SHP77 (cell line): Measurements from ENCODE around the gene CASP7.

Source experiments
- DNase-seq, 2 experiments: peaks; one replicate each; lab custom pipeline; 2025; lab: John Stamatoyannopoulos, UW

Gene CASP7

GRCh38 chr10:113712755-113713639 lies 33.3 kb downstream of the CASP7 start:
- no peak for DNase-seq

GRCh38 chr10:113713640-113713982 lies 33.9 kb downstream of the CASP7 start:
- DNase-seq = no peak

DNA sequence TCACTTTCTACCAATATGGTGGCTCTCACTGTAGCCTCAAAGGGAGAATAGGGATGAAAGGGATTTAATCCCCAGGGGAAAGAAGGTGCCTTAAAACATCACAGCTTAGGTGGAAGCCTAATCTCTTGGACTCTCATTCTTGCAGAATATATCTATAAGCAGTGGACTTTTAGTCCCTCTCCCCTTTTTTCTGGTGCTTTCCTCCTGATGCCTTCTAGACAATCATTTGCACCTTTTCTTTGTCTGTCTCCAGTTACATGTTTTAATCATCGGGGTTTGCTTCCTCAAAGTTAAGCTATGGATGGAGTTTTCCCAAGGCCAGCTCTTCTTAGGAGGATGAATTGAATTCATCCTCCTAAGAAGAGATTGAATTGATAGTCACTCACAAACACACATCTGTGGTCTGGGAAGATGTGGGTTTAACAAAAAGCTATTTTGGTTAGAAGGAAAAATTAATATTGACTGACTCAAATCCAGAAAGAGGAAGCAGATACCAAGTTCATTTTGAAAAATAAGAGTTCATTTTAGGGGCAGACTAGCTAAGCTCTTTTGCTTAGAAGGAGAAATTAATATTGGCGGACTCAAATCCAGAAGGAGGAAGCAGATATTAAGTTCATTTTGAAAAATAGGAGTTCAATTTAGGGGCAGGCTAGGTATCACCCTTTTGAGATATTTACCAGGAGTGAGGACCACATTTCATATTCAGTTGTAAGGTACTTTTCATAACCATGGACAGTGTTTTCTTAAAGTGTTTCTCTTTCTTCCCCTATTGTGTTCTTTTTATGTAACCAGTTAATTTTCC lies 36.6 kb downstream of the CASP7 start:
- DNase-seq = no peak

DNA sequence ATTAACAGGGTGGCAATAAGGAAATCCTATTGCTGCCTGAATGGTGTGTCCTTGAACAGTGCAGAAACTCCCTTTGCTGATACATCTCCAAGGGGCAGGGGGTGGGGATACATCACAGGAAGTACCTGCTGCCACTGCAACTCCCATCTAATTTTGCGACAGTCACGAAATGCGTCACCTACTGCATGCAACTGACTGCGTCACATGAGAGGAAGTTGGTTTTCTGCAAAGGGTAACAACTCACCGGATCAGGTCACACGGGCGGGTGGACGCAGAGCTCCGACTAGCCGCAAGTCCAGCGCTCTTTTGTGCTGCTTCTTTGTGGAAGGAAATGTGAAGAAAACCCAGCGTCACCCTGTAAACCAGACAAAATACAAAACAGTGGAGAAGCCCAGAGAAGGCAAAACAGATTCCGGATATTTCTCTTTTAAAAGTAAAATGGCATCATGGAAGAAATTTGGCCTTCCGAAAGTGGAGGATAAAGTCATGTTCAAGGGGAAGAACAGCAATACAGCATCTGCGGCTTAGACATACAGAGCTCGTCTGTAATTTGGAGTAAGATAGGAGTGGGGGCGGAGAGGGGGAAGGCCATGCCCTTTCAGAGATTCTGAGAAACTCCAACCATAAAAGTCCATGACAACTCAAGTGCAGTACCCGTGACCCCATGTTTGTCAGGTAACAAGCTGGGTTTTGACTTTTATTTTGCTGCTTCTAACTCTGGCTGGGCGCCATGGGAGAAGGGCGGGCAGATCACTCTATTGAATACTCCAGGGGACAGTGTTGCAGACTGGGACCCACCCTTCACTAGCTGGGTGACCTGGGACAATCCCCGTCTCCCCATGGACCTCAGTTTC lies 39.5 kb downstream of the CASP7 start:
- DNase-seq = no peak

- no peak for DNase-seq
These were observed 40.7 kb downstream of the CASP7 start for GRCh38 chr10:113720386-113720785.

- no peak for DNase-seq
These were observed 52.6 kb downstream of the CASP7 start for GRCh38 chr10:113732160-113732881.

DNA sequence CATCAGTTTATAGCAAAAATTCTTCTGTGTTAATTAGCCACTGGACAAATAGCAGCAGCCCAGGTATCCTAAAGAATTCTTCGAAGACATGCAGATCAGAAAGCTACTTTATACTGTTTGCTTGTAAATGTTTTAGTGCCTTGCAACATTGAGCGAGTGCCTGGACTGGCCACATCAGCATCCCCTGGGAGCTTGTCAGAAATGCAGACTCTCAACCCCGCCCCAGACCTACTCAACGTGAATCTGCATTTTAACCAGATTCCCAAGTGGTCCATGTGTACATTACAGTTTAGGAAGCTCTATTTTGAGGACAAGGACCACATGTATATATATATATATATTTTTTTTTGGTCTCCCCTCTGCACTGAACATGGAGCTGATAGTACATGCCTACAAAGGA lies 53.3 kb downstream of the CASP7 start:
- DNase-seq = no peak

DNA sequence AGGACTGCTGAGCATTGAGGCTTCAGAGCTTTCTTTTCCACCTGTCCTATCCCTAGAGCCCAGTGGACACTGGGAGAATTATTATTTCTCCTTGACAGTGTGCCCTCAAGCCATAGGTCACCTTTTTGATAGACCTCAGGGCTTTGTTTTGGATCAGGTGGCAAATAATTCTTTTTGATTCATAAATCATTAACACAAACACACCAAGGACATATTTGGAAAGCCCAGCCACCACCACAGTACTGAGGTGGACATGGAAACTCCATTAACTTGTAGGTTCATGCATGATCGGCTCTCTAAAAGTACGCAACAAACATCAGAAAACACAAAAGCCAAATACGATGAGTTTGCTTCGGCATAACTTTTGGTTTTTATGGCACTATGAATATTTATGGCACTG lies 53.9 kb downstream of the CASP7 start:
- DNase-seq = no peak

DNA sequence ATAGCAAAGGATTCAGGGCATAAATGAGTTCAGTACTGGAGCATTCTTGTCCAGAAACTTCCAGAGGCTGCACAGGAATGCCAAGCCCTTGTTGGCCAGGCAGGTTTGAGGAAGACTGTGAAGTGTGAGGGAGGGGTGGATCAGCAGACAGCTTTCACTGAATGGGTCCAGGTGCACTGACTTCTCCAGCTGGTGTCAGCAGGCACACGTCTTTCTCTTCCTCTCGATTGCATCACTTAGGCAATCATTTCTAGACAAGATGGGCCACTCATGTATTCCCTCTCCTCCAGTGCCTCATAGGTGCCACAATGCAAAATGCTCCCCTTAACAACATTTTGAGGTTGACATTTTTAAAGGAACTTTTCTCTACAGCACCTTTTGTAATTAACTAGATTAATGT lies 56.2 kb downstream of the CASP7 start:
- DNase-seq = peak; percentile 64 to 81

GRCh38 chr10:113736576-113736975 lies 56.9 kb downstream of the CASP7 start:
- no peak for DNase-seq

- DNase-seq = no peak
These were observed 59.3 kb downstream of the CASP7 start for GRCh38 chr10:113739031-113739430.

- no peak for DNase-seq
These were observed 59.9 kb downstream of the CASP7 start for GRCh38 chr10:113739577-113739976.

DNA sequence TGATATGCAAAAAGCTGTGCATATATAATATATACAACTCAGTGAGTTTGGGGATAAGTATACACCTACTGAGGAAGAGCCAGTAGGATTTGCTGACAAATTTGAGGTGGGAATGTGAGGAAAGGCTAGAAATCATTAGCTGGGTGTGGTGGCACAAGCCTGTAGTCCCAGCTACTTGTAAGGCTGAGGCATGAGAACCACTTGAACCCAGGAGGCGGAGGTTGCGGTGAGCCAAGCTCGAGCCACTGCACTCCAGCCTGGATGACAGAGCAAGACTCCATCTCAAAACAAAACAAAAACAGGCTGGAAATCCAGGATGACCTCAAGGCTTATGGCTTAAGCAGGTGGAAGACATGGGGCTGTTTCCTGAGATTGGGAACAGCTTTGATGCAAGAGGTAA lies 61.1 kb downstream of the CASP7 start:
- DNase-seq = no peak

GRCh38 chr10:113742466-113742865 lies 62.8 kb downstream of the CASP7 start:
- DNase-seq = no peak

DNA sequence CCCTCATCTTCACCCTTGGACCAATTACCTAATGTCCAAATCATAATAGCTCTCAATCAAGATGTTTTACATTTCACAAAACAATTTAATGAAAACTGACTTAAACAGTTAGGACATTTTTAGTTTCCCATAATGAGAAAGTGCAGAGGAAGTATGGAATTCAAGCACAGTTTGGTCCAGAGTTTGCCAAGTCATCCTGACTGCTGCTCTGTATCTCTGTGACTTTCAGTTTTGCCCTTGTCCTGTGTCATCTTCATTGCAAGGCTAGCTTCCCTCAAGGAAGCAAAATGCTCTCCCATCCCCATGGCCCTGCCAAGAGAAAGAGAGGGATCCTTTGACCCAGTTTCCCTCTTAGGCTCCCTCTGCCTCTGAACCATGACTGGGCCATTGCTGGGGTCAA lies 63.9 kb downstream of the CASP7 start:
- no peak for DNase-seq

- DNase-seq = no peak
These were observed 65.7 kb downstream of the CASP7 start for GRCh38 chr10:113745374-113745773.

GRCh38 chr10:113746217-113746957 lies 66.7 kb downstream of the CASP7 start:
- no peak for DNase-seq

DNA sequence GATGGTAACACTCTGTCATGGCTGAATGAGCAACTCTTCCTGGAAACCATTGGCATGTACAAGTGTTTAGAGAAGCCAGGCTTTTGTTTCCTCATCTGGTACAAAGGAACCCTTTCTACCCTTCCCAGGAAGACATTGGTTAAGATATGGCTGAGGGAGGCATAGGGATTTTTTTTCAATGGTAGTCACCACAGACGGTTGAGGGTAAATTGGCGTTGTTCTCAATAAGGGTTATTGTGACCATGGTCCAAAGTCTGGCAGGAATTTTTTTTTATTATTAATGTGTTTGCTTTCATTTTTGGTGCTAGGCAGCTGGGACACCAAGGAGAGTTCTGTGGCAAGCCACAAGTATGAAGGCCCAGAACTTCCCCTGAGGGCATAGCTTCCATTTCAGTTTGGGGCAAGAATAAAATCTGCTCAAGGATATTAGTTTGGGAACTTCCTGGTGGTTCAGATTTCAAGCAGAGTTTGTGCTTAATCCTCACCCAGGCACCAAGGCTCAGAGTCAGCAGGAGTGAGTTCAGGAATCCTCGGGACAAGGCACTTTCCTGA lies 71.5 kb downstream of the CASP7 start, which contains the start of gene PLEKHS1:
PLEKHS1 (plus strand) TSS at position 502 of the 552 bp plus-strand sequence. CDS start 3,596 bp downstream, outside the sequence.
- no peak for DNase-seq

DNA sequence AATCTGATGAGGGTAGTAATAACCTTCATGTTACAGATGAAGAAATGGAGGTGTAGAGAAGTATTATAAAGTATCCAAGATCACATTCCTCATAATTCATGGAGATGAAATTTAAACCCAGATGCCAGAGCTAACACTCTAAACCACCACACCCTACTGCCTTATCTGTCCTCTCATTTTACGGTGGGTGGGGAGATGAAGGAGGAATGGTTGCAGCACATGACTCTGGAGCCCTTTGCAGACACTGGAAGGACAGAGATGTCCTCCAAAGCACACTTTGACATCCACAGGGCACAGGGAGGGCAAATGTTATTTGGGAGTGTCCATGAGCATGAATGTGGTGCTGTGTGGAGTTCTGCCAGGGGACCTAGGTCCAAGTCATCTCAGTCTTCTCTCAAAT lies 72.8 kb downstream of the CASP7 start:
- no peak for DNase-seq

- peak; percentile 38 to 57 for DNase-seq
These were observed 73.4 kb downstream of the CASP7 start for GRCh38 chr10:113753020-113753692.
